HepG2 (cell line): Measurements from ENCODE around the gene SLC25A28. TPM values are rescaled to one million over a fixed set of nuclear protein-coding genes. Genes with fewer than 3 reads are reported as not detected.
A peak's percentile ranks its signal among the peaks of the same experiment; 100 is the strongest.

Source experiments
- ATAC-seq: fragments of 200-7000 bp; cut with Tn5 transposase; 3 replicates; pipeline ENCODE4 v1.9.1; 2020; ENCODE audit warnings: mild to moderate bottlenecking, moderate library complexity
- BruUV-seq: library from RNA; stranded (reverse); fragments of 400-500 nt; replicated peaks from 2 replicates; lab custom pipeline; 2021; lab: Mats Ljungman, UMichigan
- CTCF ChIA-PET: fragments of 300-600 bp; formaldehyde crosslinking; extraction: SDS; loops from one replicate; lab custom pipeline; 2021; ENCODE audit warnings: low total read pairs, inconsistent platforms, low intra/inter-chr PET ratio; lab: Yijun Ruan, JAX
- POLR2A ChIA-PET: fragments of 350-600 bp; sonication (Branson Sonifier 250); formaldehyde crosslinking; loops from one replicate; lab custom pipeline; 2020; ENCODE audit warnings: antibody characterized with exemption, inconsistent platforms; lab: Yijun Ruan, JAX
- DNase-seq: peaks from one replicate; pipeline ENCODE4 v3.0.0-alpha.2; 2015; ENCODE audit warnings: low spot score
- FAIRE-seq: peaks from 3 replicates; lab custom pipeline; 2011; peaks lifted over from hg19 to GRCh38; lab: Jason Lieb, UNC
- H2AFZ ChIP-seq: one replicate; pipeline ENCODE4 v1.6.1; 2011; ENCODE audit warnings: low read length, inconsistent platforms
- H3K27ac ChIP-seq: fragments of 300-600 bp; 3 replicates; pipeline ENCODE4 v1.8.0; 2011; ENCODE audit warnings: mixed run types, mild to moderate bottlenecking, mixed read lengths, low read length, inconsistent platforms; ENCODE audit not compliant: insufficient read depth; ENCODE audit errors: extremely low read length
- H3K27me3 ChIP-seq, 2 experiments: fragments of 200-600 bp in 1 of 2; 2 replicates in 1 of 2; 3 replicates in 1 of 2; pipeline versions ENCODE4 v1.6.0 to v1.8.0; 2011; ENCODE audit warnings: low read length in 2 of 2, mild to moderate bottlenecking in 2 of 2, moderate library complexity in 2 of 2, inconsistent platforms in 1 of 2; ENCODE audit not compliant: insufficient read depth in 2 of 2, control insufficient read depth in 1 of 2
- H3K36me3 ChIP-seq, 2 experiments: fragments of 200-600 bp in 1 of 2; replicated peaks in 1 of 2; 2 replicates in 1 of 2; 3 replicates in 1 of 2; pipeline versions ENCODE4 v1.5.1 to v1.8.0; 2011; ENCODE audit warnings: low read length in 2 of 2, inconsistent platforms in 1 of 2; ENCODE audit not compliant: insufficient read depth in 2 of 2, control insufficient read depth in 1 of 2
- H3K4me1 ChIP-seq: 2 replicates; pipeline ENCODE4 v1.5.1; 2012; ENCODE audit warnings: low read length, inconsistent platforms; ENCODE audit not compliant: insufficient read depth
- H3K4me2 ChIP-seq: 2 replicates; pipeline ENCODE4 v1.6.0; 2011; ENCODE audit warnings: low read depth, low read length, inconsistent platforms
- H3K4me3 ChIP-seq, 3 experiments: fragments of 200-600 bp in 1 of 3; sonication (generic), shearing (Covaris generic) in 1 of 3; replicated peaks in 1 of 3; 2 replicates each; pipeline ENCODE4 v1.5.1; 2011 to 2016; ENCODE audit warnings: low read length in 3 of 3, inconsistent platforms in 2 of 3, low read depth in 2 of 3, mild to moderate bottlenecking in 2 of 3, control low read depth in 1 of 3, mixed read lengths in 1 of 3; ENCODE audit not compliant: insufficient read depth in 1 of 3
- H3K79me2 ChIP-seq: one replicate; pipeline ENCODE4 v1.6.1; 2011; ENCODE audit warnings: low read length, inconsistent platforms; ENCODE audit not compliant: insufficient read depth
- H3K9ac ChIP-seq: 2 replicates; pipeline ENCODE4 v1.6.0; 2011; ENCODE audit warnings: mild to moderate bottlenecking, low read depth, low read length, inconsistent platforms; ENCODE audit not compliant: insufficient read depth
- H3K9me3 ChIP-seq: 2 replicates; pipeline ENCODE4 v1.5.1; 2012; ENCODE audit warnings: mild to moderate bottlenecking, low read length
- H4K20me1 ChIP-seq: 2 replicates; pipeline ENCODE4 v1.6.0; 2011; ENCODE audit warnings: inconsistent platforms, mild to moderate bottlenecking, low read length, moderate library complexity; ENCODE audit not compliant: insufficient read depth
- FOXA3 ChIP-seq: IDR thresholded peaks from 2 replicates; pipeline ENCODE4 v1.6.1; 2016; ENCODE audit warnings: missing genetic modification reagents, missing compliant biosample characterization
- IKZF4 ChIP-seq: sonication (generic); formaldehyde crosslinking; IDR thresholded peaks from 2 replicates; pipeline ENCODE4 v1.5.1; 2020; ENCODE audit warnings: borderline replicate concordance, mild to moderate bottlenecking, low read depth, missing genetic modification reagents; ENCODE audit errors: not compliant biosample characterization
- MAFF ChIP-seq: IDR thresholded peaks from 2 replicates; pipeline ENCODE4 v1.6.1; 2011; ENCODE audit warnings: low read depth, low read length, improper control_type of control experiment
- MAFK ChIP-seq, 2 experiments: IDR thresholded peaks in 1 of 2; conservative IDR thresholded peaks in 1 of 2; 2 replicates each; pipeline ENCODE4 v1.6.1; 2011; ENCODE audit warnings: improper control_type of control experiment in 2 of 2, low read length in 2 of 2
- NAIF1 ChIP-seq: sonication (generic); formaldehyde crosslinking; IDR thresholded peaks from 2 replicates; pipeline ENCODE4 v1.5.0; 2020; ENCODE audit warnings: mild to moderate bottlenecking, missing genetic modification reagents, borderline replicate concordance
- NR2F6 ChIP-seq, 2 experiments: IDR thresholded peaks; 2 replicates each; pipeline ENCODE4 v1.6.1; 2016; ENCODE audit warnings: antibody characterized with exemption in 1 of 2, mild to moderate bottlenecking in 1 of 2
- POGK ChIP-seq: sonication (generic); formaldehyde crosslinking; conservative IDR thresholded peaks from 2 replicates; pipeline ENCODE4 v1.8.0; 2022; ENCODE audit warnings: mild to moderate bottlenecking, moderate library complexity, missing genetic modification reagents
- RAD21 ChIP-seq: fragments of 450-650 bp; formaldehyde crosslinking; IDR thresholded peaks from 2 replicates; pipeline ENCODE4 v1.5.0; 2020; ENCODE audit warnings: mild to moderate bottlenecking
- RAD51 ChIP-seq: fragments of 450-650 bp; IDR thresholded peaks from 2 replicates; pipeline ENCODE4 v1.6.1; 2016; ENCODE audit warnings: borderline replicate concordance
- SMARCC2 ChIP-seq: fragments of 450-650 bp; IDR thresholded peaks from 2 replicates; pipeline ENCODE4 v1.6.1; 2017; ENCODE audit warnings: antibody characterized with exemption, mild to moderate bottlenecking
- SOX6 ChIP-seq, 2 experiments: fragments of 450-650 bp in 1 of 2; sonication (generic) in 1 of 2; formaldehyde crosslinking in 1 of 2; IDR thresholded peaks; 2 replicates each; pipeline versions ENCODE4 v1.4.0 to v1.6.1; 2017 to 2020; ENCODE audit warnings: antibody characterized with exemption in 1 of 2, mild to moderate bottlenecking in 1 of 2, missing genetic modification reagents in 1 of 2
- STAG1 ChIP-seq: sonication (generic); formaldehyde crosslinking; IDR thresholded peaks from 2 replicates; pipeline ENCODE4 v1.4.0; 2020; ENCODE audit warnings: missing genetic modification reagents
- ZBTB2 ChIP-seq: sonication (generic); formaldehyde crosslinking; IDR thresholded peaks from 2 replicates; pipeline ENCODE4 v1.8.0; 2022; ENCODE audit warnings: low read depth, missing genetic modification reagents
- ZNF282 ChIP-seq: fragments of 450-650 bp; IDR thresholded peaks from 2 replicates; pipeline ENCODE4 v1.6.1; 2018; ENCODE audit not compliant: partially characterized antibody
- ZNF567 ChIP-seq: sonication (generic); formaldehyde crosslinking; IDR thresholded peaks from 2 replicates; pipeline ENCODE4 v1.8.1; 2023; ENCODE audit warnings: mild to moderate bottlenecking, missing genetic modification reagents, borderline replicate concordance
- ZNF782 ChIP-seq: sonication (generic); formaldehyde crosslinking; IDR thresholded peaks from 2 replicates; pipeline ENCODE4 v1.4.0; 2020; ENCODE audit warnings: missing genetic modification reagents, mild to moderate bottlenecking, borderline replicate concordance
- WGBS: methylation state at CpG from one replicate; pipeline ENCODE4 v1.1.6; 2017; ENCODE audit warnings: low lambda C conversion rate; 5-methylcytosine and 5-hydroxymethylcytosine counted together
- in situ Hi-C: cut with HindIII; loops from 2 replicates; pipeline ENCODE4 v1.10.0; 2017; ENCODE audit warnings: low pct_unique_long_range_greater_than_20kb; ENCODE audit not compliant: extremely low pct_ligation_motif_present
- intact Hi-C: fragments of 100-400 bp; cut with micrococcal nuclease; formaldehyde crosslinking; loops from one replicate; pipeline ENCODE4 v1.10.0; 2022; ENCODE audit not compliant: unreplicated experiment
- polyA plus RNA-seq, 8 experiments: library from polyadenylated mRNA; depleted of rRNA in 3 of 8; stranded (reverse) in 7 of 8; unstranded in 1 of 8; fragments of >200 nt; fragmentation: Illumina TruSeq in 4 of 8; extraction: Trizol in 4 of 8; gene quantifications; 2 replicates each; pipeline versions ENCODE4 v1.2.1 to v1.2.3, GENCODE V29; 2011 to 2016; ENCODE audit warnings: low read depth in 4 of 8, missing spikeins in 1 of 8, mixed read lengths in 1 of 8; ENCODE audit not compliant: insufficient read depth in 1 of 8
- total RNA-seq, 5 experiments: library from RNA; depleted of rRNA; stranded (reverse); fragments of >200 nt; fragmentation: Illumina TruSeq; extraction: Trizol; gene quantifications; 2 replicates each; pipeline ENCODE4 v1.2.3, GENCODE V29; 2016; ENCODE audit warnings: low read depth in 1 of 5
- TF ChIP-seq, protein P1 (sequence below): IDR thresholded peaks from 2 replicates; pipeline ENCODE4 v1.6.1; 2012; ENCODE audit warnings: inconsistent platforms
- TF ChIP-seq, protein P2 (sequence below): sonication (generic); formaldehyde crosslinking; IDR thresholded peaks from 2 replicates; pipeline ENCODE4 v1.4.0; 2020; ENCODE audit warnings: missing genetic modification reagents, borderline replicate concordance

SLC25A28 gene
- total and polyA plus RNA-seq, 2 of the 13 experiments (the other 11 are each of a cell fraction or from before 2014, with no cell fraction given), result 15.2 to 41.0 TPM

DNA sequence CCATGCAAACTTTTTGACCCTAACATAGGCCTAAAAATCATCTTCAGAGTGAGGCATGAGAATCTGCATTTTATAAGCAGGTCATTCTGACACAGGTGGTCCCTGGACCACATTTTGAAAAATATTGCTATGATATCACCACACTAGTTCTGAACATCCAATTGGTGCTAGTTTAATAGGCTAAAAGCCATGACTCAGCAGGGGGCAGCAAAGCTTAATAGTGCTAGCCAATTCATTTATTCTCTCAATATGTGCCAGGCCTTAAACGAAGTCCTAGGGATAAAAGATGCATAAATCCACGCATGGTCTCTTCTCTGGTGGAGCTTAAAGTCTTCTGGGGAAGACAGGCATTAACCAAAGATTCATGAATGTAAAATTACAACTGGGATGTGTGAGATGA lies 10.2 kb upstream of the SLC25A28 start (continued):
- TF ChIP-seq RAD21 (CRISPR knock-in tag) (peak; percentile 55; the same call in 1 of the 2 replicates), STAG1 (CRISPR knock-in tag) (peak; percentile 88), MAFF (peak; percentile 81), MAFK (conservative IDR thresholded peaks at IDR 0.05 in 1 of 2, IDR thresholded peaks at IDR 0.05 in 1 of 2; ENCODE audit: low read length in 2 of 2) (peak; percentile 85 to 92), POGK (CRISPR knock-in tag) (no peak), RAD51 (no peak)

DNA sequence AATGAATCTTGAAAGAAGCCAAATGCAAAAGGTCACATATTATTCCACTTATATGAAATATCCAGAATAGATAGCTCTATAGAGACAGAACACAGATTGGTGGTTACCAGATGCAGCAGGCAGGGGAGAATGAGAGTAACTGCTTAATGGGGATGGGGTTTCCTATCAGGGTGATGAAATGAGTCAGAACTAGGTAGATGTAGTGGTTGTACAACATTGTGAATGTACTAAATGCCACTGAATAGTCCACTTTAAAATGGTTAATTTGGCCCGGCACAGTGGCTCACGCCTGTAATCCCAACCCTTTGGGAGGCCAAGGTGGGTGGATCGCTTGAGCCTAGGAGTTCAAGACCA lies 9.4 kb upstream of the SLC25A28 start:
- H3K27ac ChIP-seq, result no peak overlapping the region
- DNase-seq, result no peak
- H4K20me1 ChIP-seq, result no peaks in the 10 kb centered on the region
- TF ChIP-seq NAIF1 (CRISPR knock-in tag), result no peak
- TF ChIP-seq NR2F6 (IDR thresholded peaks at IDR 0.05), result no peak
- TF ChIP-seq NR2F6 (CRISPR knock-in tag; IDR thresholded peaks at IDR 0.05), result no peak
- TF ChIP-seq ZBTB2 (CRISPR knock-in tag), result no peak
- no peak for TF ChIP-seq ZNF782 (CRISPR knock-in tag)
- TF ChIP-seq FOXA3 (CRISPR knock-in tag), result no peak
- TF ChIP-seq SMARCC2, result no peak
- TF ChIP-seq SOX6 (IDR thresholded peaks at IDR 0.05), result no peak
- TF ChIP-seq SOX6 (CRISPR knock-in tag; IDR thresholded peaks at IDR 0.05), result no peak
- TF ChIP-seq IKZF4 (CRISPR knock-in tag), result no peak
- TF ChIP-seq ZNF282, result no peak
- TF ChIP-seq, protein P1, sequence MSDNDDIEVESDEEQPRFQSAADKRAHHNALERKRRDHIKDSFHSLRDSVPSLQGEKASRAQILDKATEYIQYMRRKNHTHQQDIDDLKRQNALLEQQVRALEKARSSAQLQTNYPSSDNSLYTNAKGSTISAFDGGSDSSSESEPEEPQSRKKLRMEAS, result no peak
- TF ChIP-seq ZNF567 (CRISPR knock-in tag), result no peak
- TF ChIP-seq, protein P2, sequence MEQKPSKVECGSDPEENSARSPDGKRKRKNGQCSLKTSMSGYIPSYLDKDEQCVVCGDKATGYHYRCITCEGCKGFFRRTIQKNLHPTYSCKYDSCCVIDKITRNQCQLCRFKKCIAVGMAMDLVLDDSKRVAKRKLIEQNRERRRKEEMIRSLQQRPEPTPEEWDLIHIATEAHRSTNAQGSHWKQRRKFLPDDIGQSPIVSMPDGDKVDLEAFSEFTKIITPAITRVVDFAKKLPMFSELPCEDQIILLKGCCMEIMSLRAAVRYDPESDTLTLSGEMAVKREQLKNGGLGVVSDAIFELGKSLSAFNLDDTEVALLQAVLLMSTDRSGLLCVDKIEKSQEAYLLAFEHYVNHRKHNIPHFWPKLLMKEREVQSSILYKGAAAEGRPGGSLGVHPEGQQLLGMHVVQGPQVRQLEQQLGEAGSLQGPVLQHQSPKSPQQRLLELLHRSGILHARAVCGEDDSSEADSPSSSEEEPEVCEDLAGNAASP (CRISPR knock-in tag), result no peak
- TF ChIP-seq, all 625 proteins: peak for 0
- no peak overlapping the region for H3K4me3 ChIP-seq
- H2AFZ ChIP-seq, result no peak overlapping the region
- no peaks in the 10 kb centered on the region for H3K9me3 ChIP-seq
- no peak overlapping the region for H3K9ac ChIP-seq
- no TSS peak for BruUV-seq
- CTCF ChIA-PET, result interaction anchor here (2.5 to 2.7 kb wide), 2 partner anchors 69 to 81 kb away, joined by 8 to 21 read pairs; no protein-coding TSS in a partner anchor
- H3K27me3 ChIP-seq, result no peaks in the 10 kb centered on the region; a peak in 1 of 5 replicates
- in situ Hi-C loops, result loop anchor here (10.0 kb wide), 2 partner anchors 45 to 85 kb away; no protein-coding TSS in a partner anchor
- intact Hi-C loops, result no loop called here
- H3K36me3 ChIP-seq, result no peaks in the 10 kb centered on the region
- 48% methylated on average over 2 of the region's 3 CpGs for WGBS
- no peak for FAIRE-seq
- peaks cover 5% of the 10 kb centered on the region; the same call in 1 of the 2 replicates for H3K4me1 ChIP-seq
- no peaks in the 10 kb centered on the region for H3K79me2 ChIP-seq
- H3K4me2 ChIP-seq, result no peak overlapping the region
- POLR2A ChIA-PET, result interaction anchor here (1.1 to 2.3 kb wide), 2 partner anchors 8 to 30 kb away, joined by 3 to 7 read pairs; partner anchors contain the start of gene ENTPD7
- no peak for ATAC-seq
